KBM-7 (cell line): ENCODE measurements around the gene MAN1B1.

Source experiments
- DNase-seq: peaks from one replicate; pipeline ENCODE4 v3.0.0-alpha.2; 2015
- in situ Hi-C: fragments of 300-500 bp; cut with MboI; formaldehyde crosslinking; loops from 2 replicates; pipeline ENCODE4 v1.14.3; 2020; ENCODE audit warnings: low sequenced_read_pairs, low pct_unique_long_range_greater_than_20kb, mixed read lengths

Gene MAN1B1

GRCh38 chr9:137106662-137107250 lies 20.0 kb downstream of the MAN1B1 start:
- in situ Hi-C loops: no loop called here
- DNase-seq: no peak

GRCh38 chr9:137107312-137107921 lies 20.6 kb downstream of the MAN1B1 start:
- in situ Hi-C loops: no loop called here
- DNase-seq: no peak

- DNase-seq: no peak
- in situ Hi-C loops: no loop called here
These were observed 21.2 kb downstream of the MAN1B1 start for GRCh38 chr9:137107982-137108381.

GRCh38 chr9:137108608-137109249 lies 21.9 kb downstream of the MAN1B1 start:
- in situ Hi-C loops: no loop called here
- DNase-seq: no peak

GRCh38 chr9:137109250-137110146 lies 22.7 kb downstream of the MAN1B1 start:
- no peak for DNase-seq
- in situ Hi-C loops: no loop called here

- in situ Hi-C loops: no loop called here
- DNase-seq: no peak
These were observed 23.5 kb downstream of the MAN1B1 start for GRCh38 chr9:137110147-137110910.

GRCh38 chr9:137110911-137111787 lies 24.4 kb downstream of the MAN1B1 start:
- no peak for DNase-seq
- in situ Hi-C loops: no loop called here

GRCh38 chr9:137111788-137112563 lies 25.2 kb downstream of the MAN1B1 start:
- in situ Hi-C loops: no loop called here

GRCh38 chr9:137112564-137113384 lies 26.0 kb downstream of the MAN1B1 start:
- no peak for DNase-seq
- in situ Hi-C loops: no loop called here

More at GRCh38 chr9:137111788-137112563, 25.2 kb downstream of the MAN1B1 start:
- no peak for DNase-seq

- in situ Hi-C loops: no loop called here
- DNase-seq: no peak
These were observed 26.8 kb downstream of the MAN1B1 start for GRCh38 chr9:137113385-137114159.

GRCh38 chr9:137114220-137114612 lies 27.4 kb downstream of the MAN1B1 start:
- no peak for DNase-seq
- in situ Hi-C loops: no loop called here

- in situ Hi-C loops: no loop called here
- DNase-seq: peak; percentile 52
These were observed 28.0 kb downstream of the MAN1B1 start, which contains the start of gene DPP7 for GRCh38 chr9:137114613-137115393. Gene DPP7, minus strand, starts transcription at chr9:137114733. Its CDS starts 20 bp downstream, at chr9:137114713.

GRCh38 chr9:137115394-137116026 lies 28.7 kb downstream of the MAN1B1 start:
- no peak for DNase-seq

GRCh38 chr9:137116027-137116507 lies 29.3 kb downstream of the MAN1B1 start:
- DNase-seq: no peak
- in situ Hi-C loops: no loop called here

More at GRCh38 chr9:137115394-137116026, 28.7 kb downstream of the MAN1B1 start:
- in situ Hi-C loops: no loop called here
